Mucosa of gallbladder (tissue), 1 donor: Measurements from ENCODE around the gene ATP6V1G3. TPM values are rescaled to one million over a fixed set of nuclear protein-coding genes. Genes with fewer than 3 reads are reported as not detected.
"Not testable (repeated sequence)": the region's sequence is repeated elsewhere in the genome, so short reads cannot be mapped to it uniquely, and the experiment has no call there.

Experiments
- DNase-seq: peaks from one replicate; pipeline ENCODE4 v3.0.0-alpha.2; 2020; ENCODE audit warnings: low spot score
- total RNA-seq: library from RNA; stranded (reverse); gene quantifications from one replicate; pipeline ENCODE4 v1.2.1, GENCODE V29; 2021
- donor health status: DM: no; HTN: no; CAD: no.

The ATP6V1G3 gene
- total RNA-seq, 1 donor from 2014 or later, result not detected

DNA sequence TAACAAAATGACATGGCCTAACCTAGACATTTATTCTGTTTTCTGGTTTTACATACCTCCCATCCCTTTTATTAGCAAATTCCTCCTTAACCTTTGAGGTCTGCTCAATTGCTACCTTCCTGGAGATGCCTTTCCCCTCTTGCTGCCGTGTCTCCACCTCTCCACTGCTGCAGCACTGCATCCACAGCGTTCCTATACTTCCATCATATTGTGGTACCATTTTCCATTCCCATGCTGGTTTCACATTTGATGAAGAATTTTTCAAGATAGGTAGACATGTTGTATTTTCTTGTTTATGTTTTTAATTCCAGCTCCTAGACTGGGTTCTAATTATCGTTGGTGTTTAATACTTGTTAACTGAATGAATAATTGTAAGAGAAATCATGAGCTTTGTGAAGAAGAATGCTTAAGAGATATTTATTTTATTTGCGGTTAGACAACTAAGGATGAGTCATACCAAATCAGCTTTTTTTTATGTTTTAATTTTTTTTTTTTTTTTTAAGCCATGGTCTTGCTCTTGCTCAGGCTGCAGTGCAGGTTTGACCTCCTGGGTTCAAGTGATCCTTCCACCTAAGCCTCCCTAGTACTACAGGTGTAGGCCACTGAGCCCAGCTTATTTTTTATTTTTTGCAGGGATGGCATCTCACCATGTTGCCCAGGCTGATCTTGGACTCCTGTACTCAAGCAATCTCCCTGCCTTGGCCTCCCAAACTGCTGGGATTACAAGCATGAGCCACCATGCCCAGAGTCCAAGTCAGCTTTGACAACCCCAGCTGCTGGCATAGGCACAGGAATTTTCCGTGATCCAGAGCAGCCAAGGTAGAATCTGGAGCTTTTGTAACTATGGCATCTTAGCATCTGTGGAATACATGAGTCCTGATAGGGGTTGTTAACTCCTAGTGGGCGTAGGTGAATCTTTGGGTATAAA, 44.0 kb downstream of the ATP6V1G3 start:
- no peak for DNase-seq

DNA sequence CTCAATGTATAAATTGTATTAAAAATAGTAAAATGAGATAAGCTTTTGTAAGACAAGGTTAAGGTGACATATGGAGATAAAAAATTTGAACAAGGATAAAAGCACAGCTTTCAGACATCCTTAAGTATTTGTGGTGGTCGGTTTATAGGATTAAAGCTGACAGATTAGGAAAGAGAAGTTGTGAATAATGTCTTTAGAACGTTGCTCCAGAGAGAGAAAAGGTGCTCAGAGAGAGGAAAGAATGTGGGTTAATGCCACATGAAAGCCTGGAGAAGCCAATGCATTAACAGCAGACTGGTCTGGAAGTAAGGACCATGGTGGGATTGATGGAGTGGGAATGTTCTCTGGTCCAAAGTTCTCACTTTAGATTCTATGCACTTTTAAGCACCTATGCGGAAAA, 44.8 kb downstream of the ATP6V1G3 start:
- DNase-seq, result no peak

DNA sequence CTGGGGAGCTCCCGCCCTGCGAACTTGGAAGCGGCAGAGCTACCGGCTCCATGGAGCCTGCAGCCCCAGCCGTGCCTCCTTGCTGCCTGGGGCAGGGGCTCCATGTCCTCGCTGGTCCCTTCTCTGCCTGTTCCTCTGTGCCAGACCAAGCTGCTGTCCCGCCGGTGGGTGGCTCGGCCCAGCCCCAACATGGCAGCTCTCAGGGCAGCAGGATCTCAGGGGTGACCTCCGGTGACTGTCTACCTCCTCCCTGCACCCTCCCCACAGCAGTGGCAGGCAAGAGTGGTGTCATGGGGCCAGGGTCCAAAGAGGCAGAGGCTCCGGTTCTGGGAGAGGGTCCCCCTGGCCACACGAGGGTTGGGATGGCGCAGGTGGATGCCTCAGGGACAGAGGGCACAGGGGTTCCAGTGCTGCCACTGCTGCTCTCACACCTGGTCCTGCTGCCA, 45.8 kb downstream of the ATP6V1G3 start:
- DNase-seq, result no peak

DNA sequence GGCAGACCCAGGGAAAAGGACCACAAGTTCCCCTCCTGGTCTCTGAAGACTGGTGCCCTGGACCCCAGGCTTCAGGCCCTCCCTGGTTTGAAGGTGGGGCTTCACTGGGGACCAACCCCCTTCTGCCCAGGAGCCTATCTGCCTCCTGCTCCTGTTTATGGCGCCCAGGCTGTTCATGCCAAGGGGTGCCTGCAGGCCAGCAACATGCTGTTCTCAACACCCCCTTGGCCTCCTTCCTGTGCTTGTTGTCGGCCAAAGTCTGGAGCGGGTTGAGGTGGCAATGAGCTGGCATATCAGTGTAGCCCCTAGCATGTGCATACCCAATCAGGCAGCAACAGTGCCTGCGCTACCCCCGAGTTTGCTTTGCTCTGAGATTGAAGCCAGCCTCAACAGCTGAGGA, 46.3 kb downstream of the ATP6V1G3 start:
- no peak for DNase-seq

DNA sequence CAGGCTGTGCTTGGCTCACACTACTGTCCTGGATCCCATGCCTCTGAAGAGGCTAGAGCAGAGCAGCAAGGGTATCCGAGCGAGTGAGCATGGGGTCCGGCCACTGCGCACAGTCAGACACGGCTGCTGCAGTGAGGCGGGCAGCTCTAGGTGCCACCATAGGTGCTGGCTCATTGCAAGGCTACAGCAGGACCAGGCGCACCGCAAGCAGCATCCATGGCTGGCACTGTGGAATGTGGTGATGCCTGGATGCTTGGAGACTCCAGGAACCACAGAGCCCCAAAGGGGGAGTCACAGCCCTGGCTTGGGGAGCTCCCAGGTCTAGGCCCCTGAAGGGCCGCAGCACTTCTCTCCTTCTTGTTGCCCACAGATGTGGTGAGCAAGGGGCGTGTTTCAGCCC, 47.2 kb downstream of the ATP6V1G3 start:
- no peak for DNase-seq

DNA sequence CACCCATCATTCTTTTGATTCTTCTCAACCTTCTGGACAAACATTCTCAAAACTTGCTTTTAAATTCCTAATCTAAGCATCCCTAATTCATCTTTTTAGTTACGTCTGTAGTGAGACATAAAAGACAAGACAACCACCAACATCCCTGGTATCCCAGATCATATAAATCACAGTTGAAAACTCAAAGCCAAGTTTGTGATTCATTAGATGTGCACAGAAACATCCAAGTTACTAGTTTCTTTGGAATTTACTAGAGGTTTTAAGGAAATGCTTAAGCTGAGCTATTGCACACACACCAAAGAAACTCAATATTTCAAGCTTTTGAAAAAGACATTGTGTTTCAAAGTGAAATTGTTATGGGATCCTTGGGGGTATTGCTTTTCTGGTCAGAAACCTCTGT, 47.6 kb downstream of the ATP6V1G3 start:
- DNase-seq, result no peak

GRCh38 chr1:198491596-198491995, 48.9 kb downstream of the ATP6V1G3 start:
- DNase-seq, result no peak

GRCh38 chr1:198491028-198491427, 49.5 kb downstream of the ATP6V1G3 start:
- DNase-seq, result no peak

DNA sequence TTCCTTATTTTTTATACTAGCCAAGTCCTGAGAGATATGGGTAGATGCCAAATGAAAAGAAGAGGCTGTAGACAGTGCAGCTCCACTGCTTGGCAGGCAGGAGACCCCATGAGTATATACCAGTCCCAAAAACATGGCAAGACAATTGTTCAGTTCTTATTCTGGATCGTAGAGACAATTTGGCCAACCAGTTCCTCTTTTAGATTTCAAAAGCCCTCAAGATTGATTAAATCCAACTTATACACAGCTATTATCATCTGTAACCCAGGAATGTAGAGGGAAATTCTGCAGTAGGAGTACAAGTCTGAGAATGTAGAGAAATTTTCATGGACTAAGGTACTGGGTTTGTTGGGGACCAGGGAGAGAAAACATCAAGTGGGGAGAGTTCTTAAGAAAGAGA, 50.3 kb downstream of the ATP6V1G3 start:
- no peak for DNase-seq

DNA sequence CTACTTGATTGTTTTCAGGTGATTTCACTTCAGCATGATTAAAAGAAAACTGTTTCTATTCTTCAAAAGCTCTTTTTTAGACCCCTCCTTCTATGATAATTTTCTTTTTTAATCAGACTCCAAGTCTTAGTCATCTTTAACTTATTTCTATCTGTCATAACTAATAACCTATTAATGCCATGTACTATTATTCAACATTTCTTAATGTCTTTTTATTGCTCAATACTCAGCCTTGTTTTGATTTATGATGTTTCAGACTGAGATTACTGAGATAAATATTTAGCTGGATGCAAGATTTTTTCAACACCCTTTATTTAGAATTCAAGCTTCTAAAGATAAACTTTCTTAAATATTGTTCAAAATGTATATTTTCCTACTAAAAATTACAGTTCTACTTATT, 53.6 kb downstream of the ATP6V1G3 start:
- no peak for DNase-seq

DNA sequence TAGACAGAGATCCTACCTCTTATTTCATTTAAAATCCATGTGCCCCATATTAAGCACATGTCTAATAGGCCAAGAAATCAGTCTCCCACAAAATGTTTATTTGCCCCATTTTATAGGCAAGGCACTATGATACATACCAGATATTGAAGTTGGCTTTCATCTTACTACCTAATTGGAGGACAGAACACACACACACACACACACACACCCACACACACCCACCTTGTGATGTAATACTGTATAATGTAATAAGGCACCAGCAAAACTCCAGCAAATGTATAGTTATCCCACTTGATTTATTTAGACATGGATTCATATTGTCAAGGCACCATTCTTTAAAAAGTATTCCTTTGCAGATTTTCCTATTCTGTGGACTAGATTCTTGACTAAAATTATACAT, 56.8 kb downstream of the ATP6V1G3 start:
- no peak for DNase-seq

- no peak for DNase-seq
These were observed 57.5 kb downstream of the ATP6V1G3 start for GRCh38 chr1:198483006-198483405.

GRCh38 chr1:198481661-198482060, 58.8 kb downstream of the ATP6V1G3 start:
- no peak for DNase-seq

DNA sequence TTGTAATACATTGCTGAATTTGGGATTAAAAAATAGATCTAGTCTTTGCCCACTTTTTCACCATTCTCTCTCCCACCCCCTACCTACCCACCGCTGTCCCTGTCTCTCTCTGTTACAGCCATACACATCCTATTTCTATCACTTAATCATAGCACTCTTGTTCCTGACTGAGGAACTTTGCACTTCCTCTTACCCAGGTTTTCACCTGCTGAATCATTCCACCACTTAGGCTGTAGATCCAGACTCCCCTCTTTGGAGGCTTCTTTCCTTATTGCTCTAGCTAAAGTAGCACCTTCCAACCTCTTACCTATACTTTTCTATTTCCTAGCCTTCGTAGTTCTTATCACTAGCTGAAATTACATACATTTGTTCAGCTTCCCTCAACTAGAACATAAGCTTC, 59.6 kb downstream of the ATP6V1G3 start:
- no peak for DNase-seq

DNA sequence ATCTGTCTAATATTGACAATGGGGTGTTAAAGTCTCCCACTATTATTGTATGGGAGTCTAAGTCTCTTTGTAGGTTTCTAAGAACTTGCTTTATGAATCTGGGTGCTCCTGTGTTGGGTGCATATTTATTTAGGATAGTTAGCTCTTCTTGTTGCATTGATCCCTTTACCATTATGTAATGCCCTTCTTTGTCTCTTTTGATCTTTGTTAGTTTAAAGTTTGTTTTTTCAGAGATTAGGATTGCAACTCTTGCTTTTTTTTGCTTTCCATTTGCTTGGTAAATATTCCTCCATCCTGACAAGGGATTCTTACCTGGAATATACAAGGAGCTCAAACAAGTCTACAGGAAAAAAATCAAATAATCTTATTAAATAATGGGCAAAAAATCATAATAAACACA, 63.1 kb downstream of the ATP6V1G3 start:
- DNase-seq, result not testable (repeated sequence)

Other genes with a start within 250 kb of the ATP6V1G3 start
- 29.8 TPM for gene PTPRC, start 98.4 kb upstream of the ATP6V1G3 start, total RNA-seq